NCI-H2029 treated with DMSO at 0.1 percent for 48 hours (cell line): ENCODE measurements around the gene ZNHIT6.
A peak's percentile ranks its signal among the peaks of the same experiment; 100 is the strongest.
"Not testable (repeated sequence)": the region's sequence is repeated elsewhere in the genome, so short reads cannot be mapped to it uniquely, and the experiment has no call there.

Experiments
- DNase-seq: peaks from one replicate; lab custom pipeline; 2025; lab: John Stamatoyannopoulos, UW

Gene ZNHIT6

GRCh38 chr1:85665932-85666331 lies 42.3 kb downstream of the ZNHIT6 start:
- DNase-seq: no peak

GRCh38 chr1:85663382-85663781 lies 44.9 kb downstream of the ZNHIT6 start:
- DNase-seq: no peak

- DNase-seq: no peak
Observed at GRCh38 chr1:85661767-85662166, 46.5 kb downstream of the ZNHIT6 start.

DNA sequence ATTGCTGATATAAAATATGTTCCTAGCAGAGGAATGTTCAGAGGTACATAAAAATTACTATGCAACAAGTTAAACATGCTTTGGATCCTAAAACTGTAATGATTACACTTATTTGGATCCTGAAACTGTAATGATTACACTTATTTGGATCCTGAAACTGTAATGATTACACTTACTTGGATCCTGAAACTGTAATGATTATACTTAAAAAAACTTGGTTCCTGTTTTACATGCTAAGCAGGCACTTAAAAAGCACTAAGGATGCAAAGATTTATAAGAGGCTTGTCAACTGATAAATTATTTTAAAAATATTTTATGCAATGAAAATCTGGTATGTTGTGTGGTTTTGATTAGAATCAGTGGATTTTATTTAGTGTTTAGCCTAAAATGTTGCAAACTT lies 47.7 kb downstream of the ZNHIT6 start:
- no peak for DNase-seq

GRCh38 chr1:85659174-85659573 lies 49.1 kb downstream of the ZNHIT6 start:
- no peak for DNase-seq

GRCh38 chr1:85656948-85657347 lies 51.3 kb downstream of the ZNHIT6 start:
- no peak for DNase-seq

DNA sequence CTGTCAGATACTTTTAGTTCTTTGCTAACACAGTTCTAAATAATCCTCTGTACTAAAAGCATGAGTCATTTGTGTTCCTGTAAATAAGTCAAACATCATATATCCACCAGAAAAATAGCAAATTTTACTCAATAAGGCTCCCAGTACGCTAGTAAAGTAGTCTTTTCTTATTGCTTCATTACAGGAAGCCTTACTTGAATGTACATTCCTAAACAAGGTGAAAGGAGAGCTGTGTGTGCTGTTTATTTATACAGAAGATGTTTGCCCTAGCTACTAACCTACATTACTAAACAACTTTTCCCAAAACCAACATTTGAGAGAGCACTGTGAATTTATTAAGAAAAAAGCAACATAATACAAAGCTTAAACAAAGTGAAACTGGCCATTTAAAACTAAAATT lies 52.0 kb downstream of the ZNHIT6 start:
- no peak for DNase-seq

GRCh38 chr1:85655315-85655714 lies 52.9 kb downstream of the ZNHIT6 start:
- DNase-seq: no peak

GRCh38 chr1:85654066-85654782 lies 54.0 kb downstream of the ZNHIT6 start:
- DNase-seq: no peak

DNA sequence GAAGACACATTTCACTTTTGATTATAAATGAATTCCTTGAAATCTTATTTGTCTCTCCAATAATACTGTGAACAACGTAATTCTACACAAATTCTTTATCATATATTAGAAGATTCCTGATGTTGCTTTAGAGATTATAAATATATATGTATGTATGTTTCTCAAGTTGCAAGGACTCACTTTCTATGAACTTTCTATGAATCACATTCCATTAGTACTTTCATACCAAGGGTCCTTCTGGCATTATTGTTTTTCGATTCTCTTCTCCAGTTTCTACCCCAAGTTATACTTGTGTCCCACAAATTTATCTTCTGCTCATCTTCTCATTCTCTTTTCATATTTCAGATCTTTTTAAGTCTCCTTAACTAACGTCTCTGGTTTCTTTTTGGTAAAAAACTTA lies 55.9 kb downstream of the ZNHIT6 start:
- no peak for DNase-seq

- DNase-seq: no peak
Observed at GRCh38 chr1:85650645-85651044, 57.6 kb downstream of the ZNHIT6 start.

GRCh38 chr1:85649591-85649990 lies 58.6 kb downstream of the ZNHIT6 start:
- no peak for DNase-seq

DNA sequence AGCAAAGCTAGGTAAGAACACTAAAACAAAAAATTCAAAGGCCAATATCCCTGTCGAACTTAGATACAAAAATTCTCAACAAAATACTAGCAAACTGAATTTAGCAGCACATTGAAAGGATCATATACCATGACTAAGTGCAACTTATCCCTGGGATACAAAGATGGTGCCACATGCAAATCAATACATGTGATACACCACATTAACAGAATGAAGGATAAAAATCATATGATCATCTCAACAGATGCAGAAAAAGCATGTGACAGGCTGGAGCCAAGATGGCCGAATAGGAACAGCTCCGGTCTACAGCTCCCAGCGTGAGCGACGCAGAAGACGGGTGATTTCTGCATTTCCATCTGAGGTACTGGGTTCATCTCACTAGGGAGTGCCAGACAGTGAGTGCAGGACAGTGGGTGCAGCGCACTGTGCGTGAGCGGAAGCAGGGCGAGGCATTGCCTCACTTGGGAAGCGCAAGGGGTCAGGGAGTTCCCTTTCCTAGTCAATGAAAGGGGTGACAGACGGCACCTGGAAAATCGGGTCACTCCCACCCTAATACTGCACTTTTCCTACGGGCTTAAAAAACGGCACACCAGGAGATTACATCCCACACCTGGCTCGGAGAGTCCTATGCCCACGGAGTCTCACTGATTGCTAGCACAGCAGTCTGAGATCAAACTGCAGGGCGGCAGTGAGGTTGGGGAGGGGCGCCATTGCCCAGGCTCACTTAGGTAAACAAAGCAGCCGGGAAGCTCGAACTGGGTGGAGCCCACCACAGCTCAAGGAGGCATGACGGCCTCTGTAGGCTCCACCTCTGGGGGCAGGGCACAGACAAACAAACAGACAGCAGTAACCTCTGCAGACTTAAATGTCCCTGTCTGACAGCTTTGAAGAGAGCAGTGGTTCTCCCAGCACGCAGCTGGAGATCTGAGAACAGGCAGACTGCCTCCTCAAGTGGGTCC lies 66.4 kb downstream of the ZNHIT6 start:
- not testable (repeated sequence) for DNase-seq

DNA sequence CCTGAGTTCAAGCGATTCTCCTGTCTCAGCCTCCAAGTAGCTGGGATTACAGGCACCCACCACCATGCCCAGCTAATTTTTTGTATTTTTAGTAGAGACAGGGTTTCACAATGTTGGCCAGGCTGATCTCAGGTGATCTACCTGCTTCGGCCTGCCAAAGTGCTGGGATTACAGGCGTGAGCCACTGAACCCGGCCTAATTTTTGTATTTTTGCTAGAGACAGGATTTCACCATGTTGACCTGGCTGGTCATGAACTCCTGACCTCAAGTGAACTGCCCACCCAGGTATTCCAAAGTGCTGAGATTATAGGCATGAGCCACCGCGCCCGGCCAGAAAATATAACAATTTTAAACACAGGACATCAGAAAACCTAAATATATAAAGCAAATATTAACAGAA lies 68.3 kb downstream of the ZNHIT6 start:
- not testable (repeated sequence) for DNase-seq

GRCh38 chr1:85638412-85638811 lies 69.8 kb downstream of the ZNHIT6 start:
- no peak for DNase-seq

- DNase-seq: no peak
Observed at GRCh38 chr1:85630493-85630892, 77.7 kb downstream of the ZNHIT6 start.

GRCh38 chr1:85629532-85629920 lies 78.7 kb downstream of the ZNHIT6 start:
- no peak for DNase-seq

DNA sequence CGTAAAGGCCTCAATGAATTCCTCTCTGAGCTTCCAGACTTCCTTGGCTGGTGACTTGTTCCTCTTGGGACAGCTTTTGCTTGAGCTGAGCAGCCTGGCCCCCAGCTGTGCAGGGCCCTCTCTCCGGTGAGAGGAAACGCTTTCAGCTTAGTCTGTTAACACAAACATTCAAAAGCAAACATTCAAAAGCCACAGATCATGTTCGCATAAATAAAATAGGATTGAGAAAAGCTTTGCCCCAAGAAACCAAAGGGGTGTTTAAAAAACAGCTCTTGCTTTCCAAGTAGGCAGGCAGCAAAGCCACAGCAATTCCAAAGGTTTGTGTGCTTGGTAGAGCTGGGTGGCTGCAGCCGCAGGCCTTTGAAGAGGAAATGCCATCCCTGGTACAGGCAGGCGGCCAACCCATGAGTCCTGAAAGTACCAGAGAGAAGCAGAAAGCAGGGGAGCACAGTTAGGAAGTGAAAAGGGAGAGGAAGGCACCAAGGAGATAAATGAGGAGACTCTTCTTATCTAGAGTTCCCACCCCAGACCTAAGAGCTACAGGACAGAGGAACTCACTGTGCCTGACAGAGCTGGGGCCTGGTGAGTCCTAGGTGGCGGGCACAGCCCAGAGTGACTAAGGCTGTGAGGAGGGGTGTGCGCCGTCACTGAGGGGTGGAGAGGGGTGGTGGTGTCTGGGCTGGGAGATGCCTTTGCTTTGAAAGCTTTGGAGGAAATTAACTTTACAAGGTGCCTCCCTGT lies 79.3 kb downstream of the ZNHIT6 start:
- DNase-seq: peak; percentile 73

DNA sequence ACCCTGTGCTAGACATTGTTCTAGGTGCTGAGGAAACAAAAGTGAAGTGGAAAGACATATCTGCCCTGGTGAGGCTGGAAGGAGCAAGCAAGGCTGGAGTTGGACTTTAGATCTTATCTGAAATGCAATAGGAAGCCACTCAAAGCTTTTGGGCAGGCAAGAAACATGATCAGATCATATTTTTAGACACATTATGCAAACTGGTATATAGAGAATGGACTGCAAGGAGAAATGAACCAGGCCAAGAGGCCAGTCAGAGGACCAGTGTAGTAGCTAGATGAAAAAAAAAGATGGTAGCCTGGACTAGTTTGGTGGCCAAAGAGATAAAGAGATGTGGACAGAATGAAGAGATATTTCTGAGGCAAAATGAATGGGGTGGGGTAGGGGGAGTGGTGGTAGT lies 81.4 kb downstream of the ZNHIT6 start:
- DNase-seq: no peak

DNA sequence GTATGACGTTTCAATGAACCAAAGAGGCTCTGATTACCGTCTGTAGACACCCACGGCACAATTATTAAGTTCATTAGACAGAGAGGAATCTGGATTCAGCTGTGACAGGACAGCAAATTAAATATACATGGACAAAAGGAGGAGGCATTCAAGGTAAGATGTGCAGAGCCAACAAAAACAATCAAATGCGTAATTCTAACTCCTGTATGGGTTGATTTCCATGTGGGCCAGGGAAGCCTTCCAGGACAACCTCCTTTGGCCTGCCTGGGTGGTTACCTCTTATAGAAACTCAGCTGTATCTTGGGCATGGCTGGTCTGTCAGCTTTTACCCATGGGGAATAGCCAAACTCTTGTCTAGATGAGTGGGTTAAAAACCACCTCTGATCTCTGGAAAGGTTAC lies 83.9 kb downstream of the ZNHIT6 start:
- no peak for DNase-seq

- no peak for DNase-seq
Observed at GRCh38 chr1:85623061-85623471, 85.2 kb downstream of the ZNHIT6 start.

- DNase-seq: no peak
Observed at GRCh38 chr1:85621430-85621829, 86.8 kb downstream of the ZNHIT6 start.
